Mucosa of descending colon (tissue), 3 donors: Measurements from ENCODE around the gene RACK1. TPM values are rescaled to one million over a fixed set of nuclear protein-coding genes. Genes with fewer than 3 reads are reported as not detected.

Experiments
- ATAC-seq: fragments of 200-7000 bp; cut with Tn5 transposase; one replicate; pipeline ENCODE4 v1.9.1; 2020; ENCODE audit warnings: mild to moderate bottlenecking, moderate library complexity
- DNase-seq, 3 donors: peaks; one replicate each; pipeline ENCODE4 v3.0.0-alpha.2; 2020
- H3K36me3 ChIP-seq: fragments of 200-600 bp; one replicate; pipeline ENCODE4 v1.8.0; 2021; ENCODE audit warnings: low read depth, mild to moderate bottlenecking
- H3K4me1 ChIP-seq: fragments of 200-600 bp; one replicate; pipeline ENCODE4 v1.8.0; 2021; ENCODE audit warnings: low read depth, mild to moderate bottlenecking
- H3K4me3 ChIP-seq: fragments of 200-600 bp; one replicate; pipeline ENCODE4 v1.8.0; 2021; ENCODE audit warnings: mild to moderate bottlenecking
- H3K9me3 ChIP-seq: fragments of 200-600 bp; one replicate; pipeline ENCODE4 v1.8.0; 2021; ENCODE audit warnings: mild to moderate bottlenecking
- intact Hi-C, 2 donors: fragments of 100-400 bp; cut with DNase I in 1 of 2; cut with micrococcal nuclease in 1 of 2; formaldehyde crosslinking; loops; one replicate each; pipeline versions ENCODE4 v1.11.0 to v1.11.1; 2022; cut with DNase I, micrococcal nuclease
- total RNA-seq, 3 donors: library from RNA; stranded (reverse); fragmentation: NEBNext Ultra II Directional in 2 of 3; extraction: Animal tissue kit (Norgen Biotek cat#: 25700) in 2 of 3; gene quantifications; one replicate each; pipeline versions ENCODE4 v1.2.1 to v1.2.4, GENCODE V29; 2021 to 2023
- TF ChIP-seq, protein P1 (sequence below): fragments of 200-600 bp; IDR thresholded peaks from one replicate; pipeline ENCODE4 v1.8.0; 2022; ENCODE audit warnings: antibody characterized with exemption, mild to moderate bottlenecking
- donor health status: DM: no; HTN: no; CAD: no; lungs with moderate emphysema.
- donor health status: DM: no; HTN: no; CAD: no.
- donor health status: DM: no; HTN: yes; CAD: no.

The RACK1 gene
- total RNA-seq, 3 donors from 2014 or later = 1,078 to 1,367 (median 1,218) TPM

DNA sequence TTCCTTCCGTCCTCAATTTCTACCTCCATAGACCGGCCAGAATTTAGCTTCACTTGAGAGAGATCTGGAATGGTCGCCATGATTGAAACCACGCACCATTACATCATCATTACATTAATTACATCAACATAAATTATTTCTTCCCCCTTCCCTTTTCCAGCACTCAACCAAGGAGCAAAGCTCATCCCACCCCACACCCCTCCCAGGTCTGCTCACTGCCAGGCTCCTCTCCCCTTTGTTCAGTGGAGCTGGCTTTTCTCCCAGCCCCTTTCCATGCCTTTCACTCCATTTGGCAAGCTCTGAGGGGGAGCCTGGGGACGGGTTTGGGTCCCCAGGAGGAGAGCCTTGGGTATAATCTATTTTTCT is 8.4 kb downstream of the RACK1 start:
- Histone ChIP-seq H3K4me3 (no peak overlapping the region), H3K4me1 (no peaks in the 10 kb centered on the region), H3K36me3 (peaks cover 15% of the 10 kb centered on the region), H3K9me3 (no peaks in the 10 kb centered on the region)
- intact Hi-C loops = no loop called here
- TF ChIP-seq, protein P1, sequence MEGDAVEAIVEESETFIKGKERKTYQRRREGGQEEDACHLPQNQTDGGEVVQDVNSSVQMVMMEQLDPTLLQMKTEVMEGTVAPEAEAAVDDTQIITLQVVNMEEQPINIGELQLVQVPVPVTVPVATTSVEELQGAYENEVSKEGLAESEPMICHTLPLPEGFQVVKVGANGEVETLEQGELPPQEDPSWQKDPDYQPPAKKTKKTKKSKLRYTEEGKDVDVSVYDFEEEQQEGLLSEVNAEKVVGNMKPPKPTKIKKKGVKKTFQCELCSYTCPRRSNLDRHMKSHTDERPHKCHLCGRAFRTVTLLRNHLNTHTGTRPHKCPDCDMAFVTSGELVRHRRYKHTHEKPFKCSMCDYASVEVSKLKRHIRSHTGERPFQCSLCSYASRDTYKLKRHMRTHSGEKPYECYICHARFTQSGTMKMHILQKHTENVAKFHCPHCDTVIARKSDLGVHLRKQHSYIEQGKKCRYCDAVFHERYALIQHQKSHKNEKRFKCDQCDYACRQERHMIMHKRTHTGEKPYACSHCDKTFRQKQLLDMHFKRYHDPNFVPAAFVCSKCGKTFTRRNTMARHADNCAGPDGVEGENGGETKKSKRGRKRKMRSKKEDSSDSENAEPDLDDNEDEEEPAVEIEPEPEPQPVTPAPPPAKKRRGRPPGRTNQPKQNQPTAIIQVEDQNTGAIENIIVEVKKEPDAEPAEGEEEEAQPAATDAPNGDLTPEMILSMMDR = no peak
- DNase-seq (no peak), ATAC-seq (peak; percentile 8)

DNA sequence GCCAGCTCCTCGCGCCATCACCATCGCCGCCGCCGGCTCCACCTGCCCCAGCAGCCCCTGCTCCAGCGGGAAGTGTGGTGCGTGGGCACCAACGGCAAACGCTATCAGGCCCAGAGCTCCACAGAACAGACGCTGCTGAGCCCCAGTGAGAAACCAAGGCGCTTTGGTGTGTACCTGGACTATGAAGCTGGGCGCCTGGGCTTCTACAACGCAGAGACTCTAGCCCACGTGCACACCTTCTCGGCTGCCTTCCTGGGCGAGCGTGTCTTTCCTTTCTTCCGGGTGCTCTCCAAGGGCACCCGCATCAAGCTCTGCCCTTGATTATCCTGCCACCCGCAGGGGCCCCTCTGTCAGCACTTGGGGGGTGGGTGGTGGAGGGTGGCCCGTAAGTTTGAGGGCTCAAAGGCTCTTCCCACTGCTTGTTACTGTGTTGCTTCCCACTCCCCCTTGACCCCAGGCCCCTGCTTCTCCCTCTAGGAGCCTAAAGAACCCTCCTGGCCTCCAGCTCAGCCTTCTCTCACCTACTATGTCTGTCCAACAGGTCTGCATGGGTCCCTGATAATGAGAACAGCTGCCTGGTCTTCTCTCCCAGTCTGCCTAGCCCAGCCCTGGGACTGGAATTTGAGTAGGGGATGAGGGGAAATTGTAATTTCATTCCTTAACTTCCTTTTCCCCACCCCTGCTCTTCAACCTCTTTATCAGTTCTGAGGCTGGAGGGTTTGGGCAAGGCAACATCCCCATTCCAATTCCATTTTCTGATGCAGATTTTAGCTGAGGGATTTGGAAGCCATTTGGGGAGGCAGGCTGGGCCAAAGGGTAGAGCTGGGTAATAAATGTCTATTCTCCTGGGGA is 9.0 kb downstream of the RACK1 start:
- TF ChIP-seq, protein P1 = no peak

DNA sequence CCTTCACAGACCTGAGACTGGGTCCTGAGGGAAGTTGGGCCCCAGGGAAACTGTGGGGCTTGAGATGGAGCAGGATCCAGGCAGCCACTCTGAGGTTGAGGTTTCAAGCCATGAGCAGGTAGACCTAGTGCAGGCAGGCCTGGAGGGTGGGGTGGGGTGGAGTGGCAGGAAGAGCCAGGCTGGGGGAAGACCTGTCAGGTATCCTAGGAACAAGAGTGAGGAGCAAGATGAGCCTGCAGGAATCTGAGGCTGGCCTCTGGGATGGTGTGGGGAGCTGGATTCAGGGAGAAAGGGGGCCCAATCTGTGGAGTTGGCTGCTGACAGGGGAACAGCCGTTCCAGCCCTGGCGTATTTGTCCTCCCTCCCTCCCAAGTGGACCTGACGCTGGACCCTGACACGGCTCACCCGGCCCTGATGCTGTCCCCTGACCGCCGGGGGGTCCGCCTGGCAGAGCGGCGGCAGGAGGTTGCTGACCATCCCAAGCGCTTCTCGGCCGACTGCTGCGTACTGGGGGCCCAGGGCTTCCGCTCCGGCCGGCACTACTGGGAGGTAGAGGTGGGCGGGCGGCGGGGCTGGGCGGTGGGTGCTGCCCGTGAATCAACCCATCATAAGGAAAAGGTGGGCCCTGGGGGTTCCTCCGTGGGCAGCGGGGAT is 9.8 kb downstream of the RACK1 start:
- no peaks in the 10 kb centered on the region for H3K9me3 ChIP-seq
- ATAC-seq = peak; percentile 14
- H3K4me1 ChIP-seq = no peaks in the 10 kb centered on the region
- H3K4me3 ChIP-seq = no peak overlapping the region
- TF ChIP-seq, protein P1 = no peak
- intact Hi-C loops = no loop called here
- peaks cover 11% of the 10 kb centered on the region for H3K36me3 ChIP-seq
- no peak for DNase-seq

More for the DNA sequence above, 9.0 kb downstream of the RACK1 start:
- no peaks in the 10 kb centered on the region for H3K4me1 ChIP-seq
- intact Hi-C loops = no loop called here
- no peak for DNase-seq
- ATAC-seq = peak; percentile 24
- H3K9me3 ChIP-seq = no peaks in the 10 kb centered on the region
- peaks cover 15% of the 10 kb centered on the region for H3K36me3 ChIP-seq
- no peak overlapping the region for H3K4me3 ChIP-seq

DNA sequence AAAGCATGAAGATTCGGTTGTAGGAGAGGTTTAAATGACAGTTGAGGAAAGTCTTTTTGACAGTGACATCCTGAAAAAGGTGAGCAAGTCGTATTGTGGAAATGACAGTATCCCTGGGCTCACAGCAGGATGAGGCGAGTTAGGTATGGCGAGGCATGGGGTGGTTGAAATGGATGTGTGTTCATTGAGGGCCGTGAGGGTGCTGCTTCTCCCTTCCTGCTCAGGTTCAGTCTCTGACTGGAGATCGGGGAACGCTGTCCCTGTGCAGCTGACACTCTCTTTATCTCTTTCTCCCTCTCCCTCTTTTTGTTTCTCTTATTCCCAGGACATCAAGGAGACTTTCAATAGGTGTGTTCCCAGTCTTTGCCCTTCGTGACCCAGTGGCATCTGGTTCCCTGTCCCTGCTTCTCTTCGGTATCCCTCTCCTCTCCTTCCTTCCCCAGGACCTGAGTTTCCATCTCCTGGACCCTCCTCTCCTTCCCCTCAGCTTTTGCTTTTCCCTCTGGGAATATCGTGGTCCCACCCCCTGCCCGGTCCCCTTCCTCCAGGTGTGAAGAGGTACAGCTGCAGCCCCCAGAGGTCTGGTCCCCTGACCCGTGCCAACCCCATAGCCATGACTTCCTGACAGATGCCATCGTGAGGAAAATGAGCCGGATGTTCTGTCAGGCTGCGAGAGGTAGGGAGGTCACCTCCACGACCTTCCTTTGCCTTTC is 10.5 kb downstream of the RACK1 start:
- Histone ChIP-seq H3K4me1 (no peaks in the 10 kb centered on the region), H3K4me3 (no peak overlapping the region), H3K9me3 (no peaks in the 10 kb centered on the region), H3K36me3 (peaks cover 8% of the 10 kb centered on the region)
- DNase-seq (no peak), ATAC-seq (no peak)
- intact Hi-C loops = no loop called here
- TF ChIP-seq, protein P1 = no peak

DNA sequence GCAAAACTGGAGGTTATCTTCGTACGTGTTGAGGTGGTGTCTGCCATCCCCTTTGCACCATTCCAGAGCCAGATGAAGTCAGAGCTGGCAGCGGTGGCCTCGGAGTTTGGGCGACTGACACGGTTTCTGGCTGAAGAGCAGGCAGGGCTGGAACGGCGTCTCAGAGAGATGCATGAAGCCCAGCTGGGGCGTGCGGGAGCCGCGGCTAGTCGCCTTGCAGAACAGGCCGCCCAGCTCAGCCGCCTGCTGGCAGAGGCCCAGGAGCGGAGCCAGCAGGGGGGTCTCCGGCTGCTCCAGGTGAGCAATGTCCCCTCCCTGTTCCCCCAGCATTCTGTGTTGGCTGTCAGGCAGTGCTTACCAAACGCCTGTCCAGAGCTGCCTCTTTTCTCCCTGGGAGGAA is 11.1 kb downstream of the RACK1 start:
- Histone ChIP-seq H3K4me3 (no peak overlapping the region), H3K36me3 (peaks cover 1% of the 10 kb centered on the region), H3K4me1 (no peaks in the 10 kb centered on the region), H3K9me3 (no peaks in the 10 kb centered on the region)
- DNase-seq (no peak), ATAC-seq (no peak)
- intact Hi-C loops = no loop called here
- TF ChIP-seq, protein P1 = no peak
